Measurements from ENCODE around the gene DDX54.

- no peak for TF ChIP-seq CTCF (IDR thresholded peaks at IDR 0.05; ENCODE audit: insufficient read depth, low read depth, low read length)
- TF ChIP-seq EZH2 (IDR thresholded peaks at IDR 0.05; ENCODE audit: insufficient read depth, low read length) = no peak
These were observed 47.2 kb downstream of the DDX54 start for GRCh38 chr12:113137861-113138783.

Data from astrocyte (in vitro differentiated cells and primary cell).